HepG2 (cell line): ENCODE data around the gene DTHD1.

Experiments used
- MAFK ChIP-seq, 2 experiments: IDR thresholded peaks in 1 of 2; conservative IDR thresholded peaks in 1 of 2; 2 replicates each; pipeline ENCODE4 v1.6.1; 2011; ENCODE audit warnings: improper control_type of control experiment in 2 of 2, low read length in 2 of 2
- SP2 ChIP-seq: sonication (generic); formaldehyde crosslinking; IDR thresholded peaks from 2 replicates; pipeline ENCODE4 v1.5.1; 2020; ENCODE audit warnings: mild to moderate bottlenecking, missing genetic modification reagents

GRCh38 chr4:36385951-36386571, 104.6 kb downstream of the DTHD1 start:
- TF ChIP-seq SP2 (no peak), MAFK (conservative IDR thresholded peaks at IDR 0.05 in 1 of 2, IDR thresholded peaks at IDR 0.05 in 1 of 2; ENCODE audit: low read length in 2 of 2) (no peak)
